Measurements from ENCODE around the gene SIK2. TPM values are rescaled to one million over a fixed set of nuclear protein-coding genes. Genes with fewer than 3 reads are reported as not detected.

SIK2 gene
- total RNA-seq, 4 donors from 2014 or later = 20.7 to 35.0 (median 26.8) TPM

GRCh38 chr11:111777094-111778046 is 175.1 kb downstream of the SIK2 start:
- intact Hi-C loops (cut with DNase I) = loop anchor here (5.0 kb wide), 1 partner anchor 175 kb away; the partner anchor contains the start of gene SIK2
- Histone ChIP-seq H3K36me3 (no peaks in the 10 kb centered on the region), H3K4me3 (replicated peaks in 1 of 3) (no peak overlapping the region), H3K9me3 (no peaks in the 10 kb centered on the region), H3K27ac (peak overlapping the region in 1 of 3 donors; percentile 27), H3K27me3 (no peaks in the 10 kb centered on the region), H3K4me1 (peaks cover 12 to 13% of the 10 kb centered on the region in 2 donors)
- TF ChIP-seq CTCF (IDR thresholded peaks at IDR 0.05) = peak; percentile 23 to 94 (median 77)
- TF ChIP-seq POLR2A (IDR thresholded peaks at IDR 0.05) = no peak
- DNase-seq = peak in 1 of 2 donors; percentile 11
- 69 to 75% methylated on average over 4 of the region's 4 CpGs for WGBS, 2 donors

- H3K27ac ChIP-seq = no peak overlapping the region
- no peaks in the 10 kb centered on the region for H3K36me3 ChIP-seq
- TF ChIP-seq CTCF (IDR thresholded peaks at IDR 0.05) (no peak), POLR2A (IDR thresholded peaks at IDR 0.05) (no peak)
- H3K9me3 ChIP-seq = no peaks in the 10 kb centered on the region
- DNase-seq = no peak
- no peak overlapping the region for H3K4me3 ChIP-seq (replicated peaks in 1 of 3)
- H3K27me3 ChIP-seq = no peaks in the 10 kb centered on the region
- intact Hi-C loops (cut with DNase I) = loop anchor here (5.0 kb wide), 1 partner anchor 176 kb away; the partner anchor contains the start of gene SIK2
- H3K4me1 ChIP-seq = peaks cover 12 to 13% of the 10 kb centered on the region in 2 donors
- WGBS, 2 donors = 81 to 84% methylated on average over 3 of the region's 3 CpGs
These were observed 175.9 kb downstream of the SIK2 start for GRCh38 chr11:111778047-111778558.

GRCh38 chr11:111779118-111779517 is 176.9 kb downstream of the SIK2 start:
- peaks cover 12 to 13% of the 10 kb centered on the region in 2 donors for H3K4me1 ChIP-seq
- H3K27me3 ChIP-seq = no peaks in the 10 kb centered on the region
- H3K36me3 ChIP-seq = no peaks in the 10 kb centered on the region
- intact Hi-C loops (cut with DNase I) = loop anchor here (5.0 kb wide), 1 partner anchor 177 kb away; the partner anchor contains the start of gene SIK2
- 65 to 76% methylated on average over 6 of the region's 6 CpGs for WGBS, 2 donors
- DNase-seq = no peak
- no peak overlapping the region for H3K4me3 ChIP-seq (replicated peaks in 1 of 3)
- TF ChIP-seq CTCF (IDR thresholded peaks at IDR 0.05) (no peak), POLR2A (IDR thresholded peaks at IDR 0.05) (no peak)
- H3K9me3 ChIP-seq = no peaks in the 10 kb centered on the region
- H3K27ac ChIP-seq = no peak overlapping the region

Other genes starting within 250 kb of the SIK2 start
- gene POU2AF1, start 223.2 kb upstream of the SIK2 start, total RNA-seq = under 1 TPM in 1 of 4 donors, not detected in 3; 0.54 TPM
- gene BTG4, start 90.1 kb upstream of the SIK2 start, total RNA-seq = not detected
- not detected for gene HOATZ, start 87.7 kb upstream of the SIK2 start, total RNA-seq
- gene LAYN, start 61.7 kb upstream of the SIK2 start, total RNA-seq = 10 to 100 TPM; 36.4 to 64.5 (median 49.3) TPM
- gene PPP2R1B, start 163.9 kb downstream of the SIK2 start, total RNA-seq = 10 to 100 TPM; 22.4 to 39.2 (median 25.3) TPM

Data from thyroid gland (tissue), 4 donors.